DMS79 (cell line): ENCODE results near the gene GRAMD4.

Source experiments
- DNase-seq: peaks from one replicate; lab custom pipeline; 2025; lab: John Stamatoyannopoulos, UW

GRAMD4 gene

DNA sequence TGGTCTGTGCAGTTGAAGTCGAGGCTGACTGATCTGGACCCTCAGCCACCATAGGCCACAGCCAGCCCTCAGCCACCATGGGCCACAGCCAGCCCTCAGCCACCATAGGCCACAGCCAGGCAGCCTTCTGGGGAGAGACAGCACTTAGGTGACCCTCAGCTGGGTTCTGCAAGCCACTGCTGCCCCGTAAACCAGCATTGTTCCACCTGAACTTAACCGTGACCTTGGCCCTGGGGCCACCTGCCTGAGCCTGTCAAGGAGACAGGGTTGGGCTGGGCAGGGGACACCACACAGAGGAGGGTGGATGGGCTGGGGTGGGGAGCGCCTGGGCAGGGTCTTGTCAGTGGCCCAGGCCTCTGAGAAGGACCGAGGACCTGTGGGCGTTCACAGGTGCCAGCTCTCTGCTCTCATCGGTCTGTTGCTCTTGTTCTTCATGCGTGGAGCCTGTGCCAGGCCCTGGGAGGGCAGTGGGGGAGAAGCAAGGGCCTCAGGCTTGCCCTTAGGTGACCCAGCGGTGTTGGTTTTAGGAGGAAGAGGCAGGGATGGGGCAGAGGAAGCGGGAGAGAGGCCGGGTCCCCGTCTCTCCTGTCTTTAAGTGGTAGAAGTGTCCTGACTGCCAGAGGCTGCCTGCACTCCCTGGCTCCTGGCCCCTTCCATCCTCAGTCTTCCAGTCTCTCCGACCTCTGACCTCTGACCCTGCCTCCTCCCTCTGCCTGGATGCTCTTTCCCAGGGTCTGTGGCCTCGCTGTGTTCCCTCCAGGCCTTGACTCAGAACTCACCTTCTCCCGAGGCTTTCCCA, 36.9 kb downstream of the GRAMD4 start:
- no peak for DNase-seq

GRCh38 chr22:46657655-46657953, 37.4 kb downstream of the GRAMD4 start:
- DNase-seq = no peak

GRCh38 chr22:46657996-46658947, 38.1 kb downstream of the GRAMD4 start:
- DNase-seq = no peak

GRCh38 chr22:46659059-46659790, 39.0 kb downstream of the GRAMD4 start:
- DNase-seq = no peak

- DNase-seq = no peak
Observed at GRCh38 chr22:46659791-46660186, 39.6 kb downstream of the GRAMD4 start.

DNA sequence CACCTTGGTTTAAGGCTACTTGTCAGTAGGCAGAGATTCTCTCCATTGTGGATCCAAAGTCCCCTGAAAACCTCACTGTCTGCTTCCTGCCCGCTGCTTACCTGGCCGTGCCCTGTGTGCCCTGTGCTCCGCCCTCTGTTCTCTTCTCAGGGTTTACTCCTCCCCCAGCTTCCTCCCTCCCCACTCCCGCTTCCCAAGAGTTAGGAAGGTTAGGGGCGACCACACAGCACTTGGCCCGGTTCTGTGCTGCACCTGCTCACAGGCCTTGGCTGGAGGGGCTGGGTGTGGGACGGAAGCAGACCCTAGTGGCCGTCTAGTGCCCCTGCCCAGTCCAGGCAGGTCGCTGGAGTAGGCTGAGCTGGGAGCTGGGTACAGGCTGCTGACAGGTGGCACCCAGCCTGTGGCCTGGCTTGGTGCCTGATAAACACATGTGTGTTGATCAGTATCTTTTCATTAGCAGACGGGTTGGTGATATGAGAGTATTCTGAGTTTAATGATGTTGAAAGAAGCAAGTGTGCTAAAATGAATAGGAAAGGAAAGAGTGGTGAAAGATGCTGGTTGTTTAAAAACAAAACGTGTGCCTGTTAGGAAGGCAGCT, 40.5 kb downstream of the GRAMD4 start:
- peak; percentile 91 for DNase-seq

- DNase-seq = peak; percentile 39
Observed at GRCh38 chr22:46661221-46661851, 41.1 kb downstream of the GRAMD4 start.

DNA sequence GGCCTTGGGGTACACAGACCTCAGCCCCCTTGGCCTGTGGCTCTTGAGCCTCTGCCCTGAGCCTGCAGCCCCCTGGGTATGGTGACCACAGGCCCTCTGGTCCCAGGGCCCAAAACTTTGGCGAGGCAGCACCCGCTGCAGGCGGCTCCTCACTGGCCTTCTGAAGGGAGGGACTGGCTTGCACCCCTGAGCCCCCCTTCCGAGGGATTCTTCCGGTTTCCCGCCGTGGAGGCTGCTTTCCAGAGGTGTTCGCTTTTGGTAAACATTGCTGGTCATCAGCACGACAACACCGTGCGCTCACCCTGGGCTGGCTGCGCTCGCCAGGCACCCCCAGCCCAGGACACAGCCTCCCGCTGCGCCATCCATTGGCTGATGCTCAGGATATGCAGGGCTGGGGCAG, 42.0 kb downstream of the GRAMD4 start:
- no peak for DNase-seq

DNA sequence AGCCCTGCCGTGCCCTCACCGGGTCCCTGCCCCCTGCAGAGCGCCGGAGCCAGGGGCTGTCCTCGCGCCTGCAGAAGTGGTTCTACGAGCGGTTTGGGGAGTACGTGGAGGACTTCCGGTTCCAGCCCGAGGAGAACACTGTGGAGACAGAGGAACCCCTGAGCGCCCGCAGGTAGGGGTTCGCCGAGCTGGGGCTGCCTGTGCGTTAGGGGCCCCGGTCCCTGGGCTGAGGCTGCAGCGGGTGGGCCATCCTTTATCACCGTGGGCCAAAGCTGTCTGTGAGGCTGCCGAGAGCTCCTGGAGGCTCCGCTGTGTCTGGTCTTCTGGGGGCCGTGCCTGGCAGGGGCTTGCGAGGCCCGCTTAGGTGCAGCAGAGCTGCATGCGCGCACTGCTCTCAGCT, 42.8 kb downstream of the GRAMD4 start:
- no peak for DNase-seq

GRCh38 chr22:46663436-46664100, 43.4 kb downstream of the GRAMD4 start:
- no peak for DNase-seq

GRCh38 chr22:46664301-46664855, 44.2 kb downstream of the GRAMD4 start:
- no peak for DNase-seq

DNA sequence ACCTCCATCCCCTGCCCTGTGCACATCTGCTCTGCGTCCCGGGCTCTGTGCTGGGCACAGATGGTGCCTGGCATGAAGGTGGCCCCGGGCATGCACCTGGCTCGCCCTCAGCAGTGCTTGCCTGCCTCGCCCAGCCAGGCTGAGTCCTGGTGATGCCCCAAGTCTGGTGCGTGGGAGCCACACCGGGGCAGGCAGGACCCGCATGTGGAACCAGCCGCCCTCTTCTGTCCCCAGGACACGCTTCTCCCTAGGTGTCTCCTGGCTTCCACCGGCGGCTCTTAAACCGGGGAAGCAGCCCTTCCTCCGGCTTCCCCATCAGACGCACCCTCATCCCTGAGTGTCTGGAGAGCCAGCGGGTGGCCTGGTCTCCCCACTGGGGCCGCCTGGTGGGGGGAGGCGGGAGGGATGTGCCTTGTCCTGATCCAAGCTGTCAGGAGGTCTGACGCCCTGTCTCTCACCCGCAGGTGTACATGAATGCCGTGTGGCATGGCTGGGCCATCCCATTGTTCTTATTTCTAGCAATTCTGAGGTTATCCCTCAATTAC, 45.0 kb downstream of the GRAMD4 start:
- no peak for DNase-seq

GRCh38 chr22:46665751-46666280, 45.6 kb downstream of the GRAMD4 start:
- DNase-seq = no peak

GRCh38 chr22:46666577-46667244, 46.5 kb downstream of the GRAMD4 start:
- DNase-seq = no peak

DNA sequence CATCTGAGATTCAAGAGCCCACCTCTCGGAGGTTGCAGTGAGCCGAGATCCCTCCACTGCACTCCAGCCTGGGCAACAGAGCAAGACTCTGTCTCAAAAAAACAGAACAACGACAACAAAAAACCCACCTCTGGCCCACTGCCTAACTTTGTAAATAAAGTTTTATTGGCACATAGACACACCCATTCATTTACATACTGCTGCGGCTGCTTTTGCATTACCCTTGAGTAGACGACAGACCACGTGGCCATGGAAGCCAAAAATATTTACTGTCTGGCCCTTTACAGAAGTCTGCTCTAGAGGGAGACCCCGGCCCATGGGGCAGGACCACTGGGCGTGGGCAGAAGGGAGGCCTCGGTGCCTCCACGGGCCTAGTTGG, 47.0 kb downstream of the GRAMD4 start:
- no peak for DNase-seq

DNA sequence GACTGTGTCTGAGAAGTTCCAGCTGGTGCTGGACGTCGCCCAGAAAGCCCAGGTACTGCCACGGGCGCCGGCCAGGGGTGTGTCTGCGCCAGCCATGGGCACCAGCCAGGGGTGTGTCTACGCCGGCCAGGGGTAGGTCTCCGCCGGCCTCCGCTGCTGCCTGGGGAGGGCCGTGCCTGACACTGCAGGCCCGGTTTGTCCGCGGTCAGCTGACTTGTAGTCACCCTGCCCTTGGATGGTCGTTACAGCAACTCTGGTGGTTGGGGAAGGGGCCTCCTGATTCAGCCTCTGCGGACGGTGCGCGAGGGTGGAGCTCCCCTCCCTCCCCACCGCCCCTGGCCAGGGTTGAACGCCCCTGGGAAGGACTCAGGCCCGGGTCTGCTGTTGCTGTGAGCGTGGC, 47.9 kb downstream of the GRAMD4 start:
- DNase-seq = no peak

DNA sequence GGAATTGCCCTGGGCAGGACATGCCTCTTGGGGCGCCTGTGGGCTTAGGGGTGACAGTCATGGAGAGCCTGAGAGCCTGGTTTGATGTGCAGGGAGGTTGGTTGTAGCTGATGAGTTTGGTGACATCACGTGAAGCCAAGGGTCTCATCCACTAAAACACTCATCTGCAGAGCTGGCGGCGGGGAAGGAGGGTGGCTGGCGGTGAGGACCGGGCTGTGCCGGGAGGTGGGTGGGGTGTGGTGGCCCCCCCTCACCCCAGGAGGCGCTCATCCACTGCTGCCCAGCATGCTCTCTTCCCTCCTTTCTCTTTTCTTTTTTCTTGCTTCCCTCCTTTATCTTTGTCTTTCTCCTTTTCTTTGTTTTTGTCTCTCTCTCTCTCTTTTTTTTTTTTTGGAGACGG, 49.0 kb downstream of the GRAMD4 start:
- no peak for DNase-seq

DNA sequence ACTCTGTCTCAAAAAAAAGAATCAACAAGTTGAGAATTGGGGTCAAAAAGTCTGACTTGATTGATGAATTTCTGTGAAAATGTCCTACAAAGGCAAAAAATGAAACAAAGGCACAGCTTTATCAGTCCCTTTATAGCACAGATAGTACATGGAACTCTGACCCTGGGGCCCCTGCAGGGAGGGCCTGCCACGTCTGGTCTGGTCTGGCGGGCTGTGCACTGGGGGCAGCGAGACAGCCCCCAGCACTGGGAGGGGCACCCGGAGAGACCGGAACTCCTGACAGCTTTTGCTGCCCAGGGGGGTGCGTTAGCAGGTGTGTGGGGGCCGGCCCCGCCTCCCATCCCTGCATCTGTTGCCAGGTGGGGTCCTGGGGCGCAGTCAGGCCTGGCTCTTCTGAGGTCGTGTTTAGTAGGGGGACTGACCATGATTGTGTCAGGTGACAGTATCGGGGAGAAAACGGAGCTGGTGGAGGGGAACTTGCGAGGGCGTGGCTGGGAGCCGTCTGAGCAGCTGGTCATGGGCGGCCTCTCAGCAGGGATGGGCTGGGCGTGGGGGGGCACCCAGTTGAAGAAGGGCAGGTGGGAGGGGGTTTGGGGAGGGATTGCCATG, 51.7 kb downstream of the GRAMD4 start:
- no peak for DNase-seq

GRCh38 chr22:46672731-46673130, 52.5 kb downstream of the GRAMD4 start:
- DNase-seq = peak; percentile 73
